ENCODE data around the gene PELI2.

DNA sequence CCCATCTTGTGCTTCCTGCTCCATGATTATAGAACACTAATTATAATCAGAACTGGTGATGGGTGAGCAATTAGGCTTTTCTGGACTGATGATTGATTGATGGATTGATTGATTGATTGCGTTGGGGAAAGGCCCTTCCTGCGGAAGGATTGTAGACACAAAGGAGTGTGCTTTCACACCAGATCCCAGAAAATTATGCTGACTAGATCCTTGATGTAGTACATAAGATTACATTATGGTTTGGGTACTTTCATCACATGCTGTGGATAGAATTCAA lies 8.4 kb downstream of the PELI2 start:
- TF ChIP-seq, protein P1, sequence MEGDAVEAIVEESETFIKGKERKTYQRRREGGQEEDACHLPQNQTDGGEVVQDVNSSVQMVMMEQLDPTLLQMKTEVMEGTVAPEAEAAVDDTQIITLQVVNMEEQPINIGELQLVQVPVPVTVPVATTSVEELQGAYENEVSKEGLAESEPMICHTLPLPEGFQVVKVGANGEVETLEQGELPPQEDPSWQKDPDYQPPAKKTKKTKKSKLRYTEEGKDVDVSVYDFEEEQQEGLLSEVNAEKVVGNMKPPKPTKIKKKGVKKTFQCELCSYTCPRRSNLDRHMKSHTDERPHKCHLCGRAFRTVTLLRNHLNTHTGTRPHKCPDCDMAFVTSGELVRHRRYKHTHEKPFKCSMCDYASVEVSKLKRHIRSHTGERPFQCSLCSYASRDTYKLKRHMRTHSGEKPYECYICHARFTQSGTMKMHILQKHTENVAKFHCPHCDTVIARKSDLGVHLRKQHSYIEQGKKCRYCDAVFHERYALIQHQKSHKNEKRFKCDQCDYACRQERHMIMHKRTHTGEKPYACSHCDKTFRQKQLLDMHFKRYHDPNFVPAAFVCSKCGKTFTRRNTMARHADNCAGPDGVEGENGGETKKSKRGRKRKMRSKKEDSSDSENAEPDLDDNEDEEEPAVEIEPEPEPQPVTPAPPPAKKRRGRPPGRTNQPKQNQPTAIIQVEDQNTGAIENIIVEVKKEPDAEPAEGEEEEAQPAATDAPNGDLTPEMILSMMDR (IDR thresholded peaks at IDR 0.05), result no peak
- no peak for TF ChIP-seq POLR2A (IDR thresholded peaks at IDR 0.05)

Measured in testis (tissue), 2 donors.